ENCODE results near the gene DARS1.
A peak's percentile ranks its signal among the peaks of the same experiment; 100 is the strongest.

The DARS1 gene

GRCh38 chr2:135914485-135914884 lies 70.9 kb downstream of the DARS1 start:
- ATAC-seq: no peak
- TF ChIP-seq ESRRG (CRISPR knock-in tag; IDR thresholded peaks at IDR 0.05): no peak
- no peak for TF ChIP-seq RARB (CRISPR knock-in tag; IDR thresholded peaks at IDR 0.05)

DNA sequence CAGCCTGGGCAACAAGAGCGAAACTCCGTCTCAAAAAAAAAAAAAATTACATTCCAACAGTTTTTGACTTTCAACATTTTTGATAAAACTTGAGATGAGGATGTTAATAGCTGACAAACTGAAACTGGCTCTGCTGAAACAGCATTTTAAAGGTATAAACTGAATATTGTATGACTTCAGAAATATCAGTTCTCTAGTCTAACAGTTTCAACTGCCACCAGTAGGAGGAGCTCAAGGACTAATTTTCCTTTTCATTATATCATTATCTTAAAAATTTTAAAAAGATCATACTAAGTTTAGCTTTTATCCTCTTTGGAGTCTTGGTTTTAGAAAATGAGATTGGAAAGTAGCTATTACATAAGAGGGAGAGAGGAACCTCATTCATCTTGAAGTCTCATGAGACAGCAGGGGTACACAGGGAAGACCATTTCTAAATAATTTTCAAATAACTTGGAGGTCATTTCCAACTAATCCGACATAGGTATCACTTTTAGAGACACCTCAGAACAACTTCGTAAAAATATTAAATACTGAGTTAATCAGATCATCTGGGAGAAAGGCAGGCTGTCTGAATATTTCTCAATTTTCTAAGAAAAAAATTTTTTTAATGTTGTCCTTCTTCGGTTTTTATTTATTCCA lies 71.6 kb downstream of the DARS1 start:
- ATAC-seq: peak; percentile 70

GRCh38 chr2:135909976-135910375 lies 75.5 kb downstream of the DARS1 start:
- peak; percentile 57 for ATAC-seq
- TF ChIP-seq, protein P1, sequence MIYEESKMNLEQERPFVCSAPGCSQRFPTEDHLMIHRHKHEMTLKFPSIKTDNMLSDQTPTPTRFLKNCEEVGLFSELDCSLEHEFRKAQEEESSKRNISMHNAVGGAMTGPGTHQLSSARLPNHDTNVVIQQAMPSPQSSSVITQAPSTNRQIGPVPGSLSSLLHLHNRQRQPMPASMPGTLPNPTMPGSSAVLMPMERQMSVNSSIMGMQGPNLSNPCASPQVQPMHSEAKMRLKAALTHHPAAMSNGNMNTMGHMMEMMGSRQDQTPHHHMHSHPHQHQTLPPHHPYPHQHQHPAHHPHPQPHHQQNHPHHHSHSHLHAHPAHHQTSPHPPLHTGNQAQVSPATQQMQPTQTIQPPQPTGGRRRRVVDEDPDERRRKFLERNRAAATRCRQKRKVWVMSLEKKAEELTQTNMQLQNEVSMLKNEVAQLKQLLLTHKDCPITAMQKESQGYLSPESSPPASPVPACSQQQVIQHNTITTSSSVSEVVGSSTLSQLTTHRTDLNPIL (CRISPR knock-in tag; IDR thresholded peaks at IDR 0.05; ENCODE audit: low read depth): no peak
- TF ChIP-seq GLIS3 (CRISPR knock-in tag; IDR thresholded peaks at IDR 0.05) (no peak), ZNF8 (CRISPR knock-in tag; IDR thresholded peaks at IDR 0.05) (no peak), ZNF70 (CRISPR knock-in tag; IDR thresholded peaks at IDR 0.05) (no peak), ZFP30 (CRISPR knock-in tag; IDR thresholded peaks at IDR 0.05) (no peak), POU6F1 (CRISPR knock-in tag; IDR thresholded peaks at IDR 0.05; ENCODE audit: borderline replicate concordance, low read depth) (no peak), BACH2 (CRISPR knock-in tag; IDR thresholded peaks at IDR 0.05; ENCODE audit: borderline replicate concordance) (no peak), RARB (CRISPR knock-in tag; IDR thresholded peaks at IDR 0.05) (no peak), ISL1 (CRISPR knock-in tag; IDR thresholded peaks at IDR 0.05) (no peak), ZFP3 (CRISPR knock-in tag; IDR thresholded peaks at IDR 0.05) (no peak), PPARA (CRISPR knock-in tag; IDR thresholded peaks at IDR 0.05; ENCODE audit: borderline replicate concordance) (no peak), ZC3H10 (CRISPR knock-in tag; IDR thresholded peaks at IDR 0.05) (no peak), CSDC2 (CRISPR knock-in tag; IDR thresholded peaks at IDR 0.05) (no peak), ESRRG (CRISPR knock-in tag; IDR thresholded peaks at IDR 0.05) (no peak), TSHZ2 (CRISPR knock-in tag; IDR thresholded peaks at IDR 0.05) (no peak)
- TF ChIP-seq, protein P2, sequence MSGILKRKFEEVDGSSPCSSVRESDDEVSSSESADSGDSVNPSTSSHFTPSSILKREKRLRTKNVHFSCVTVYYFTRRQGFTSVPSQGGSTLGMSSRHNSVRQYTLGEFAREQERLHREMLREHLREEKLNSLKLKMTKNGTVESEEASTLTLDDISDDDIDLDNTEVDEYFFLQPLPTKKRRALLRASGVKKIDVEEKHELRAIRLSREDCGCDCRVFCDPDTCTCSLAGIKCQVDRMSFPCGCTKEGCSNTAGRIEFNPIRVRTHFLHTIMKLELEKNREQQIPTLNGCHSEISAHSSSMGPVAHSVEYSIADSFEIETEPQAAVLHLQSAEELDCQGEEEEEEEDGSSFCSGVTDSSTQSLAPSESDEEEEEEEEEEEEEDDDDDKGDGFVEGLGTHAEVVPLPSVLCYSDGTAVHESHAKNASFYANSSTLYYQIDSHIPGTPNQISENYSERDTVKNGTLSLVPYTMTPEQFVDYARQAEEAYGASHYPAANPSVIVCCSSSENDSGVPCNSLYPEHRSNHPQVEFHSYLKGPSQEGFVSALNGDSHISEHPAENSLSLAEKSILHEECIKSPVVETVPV (CRISPR knock-in tag; IDR thresholded peaks at IDR 0.05): no peak
- TF ChIP-seq, protein P3, sequence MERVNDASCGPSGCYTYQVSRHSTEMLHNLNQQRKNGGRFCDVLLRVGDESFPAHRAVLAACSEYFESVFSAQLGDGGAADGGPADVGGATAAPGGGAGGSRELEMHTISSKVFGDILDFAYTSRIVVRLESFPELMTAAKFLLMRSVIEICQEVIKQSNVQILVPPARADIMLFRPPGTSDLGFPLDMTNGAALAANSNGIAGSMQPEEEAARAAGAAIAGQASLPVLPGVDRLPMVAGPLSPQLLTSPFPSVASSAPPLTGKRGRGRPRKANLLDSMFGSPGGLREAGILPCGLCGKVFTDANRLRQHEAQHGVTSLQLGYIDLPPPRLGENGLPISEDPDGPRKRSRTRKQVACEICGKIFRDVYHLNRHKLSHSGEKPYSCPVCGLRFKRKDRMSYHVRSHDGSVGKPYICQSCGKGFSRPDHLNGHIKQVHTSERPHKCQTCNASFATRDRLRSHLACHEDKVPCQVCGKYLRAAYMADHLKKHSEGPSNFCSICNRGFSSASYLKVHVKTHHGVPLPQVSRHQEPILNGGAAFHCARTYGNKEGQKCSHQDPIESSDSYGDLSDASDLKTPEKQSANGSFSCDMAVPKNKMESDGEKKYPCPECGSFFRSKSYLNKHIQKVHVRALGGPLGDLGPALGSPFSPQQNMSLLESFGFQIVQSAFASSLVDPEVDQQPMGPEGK (CRISPR knock-in tag; IDR thresholded peaks at IDR 0.05; ENCODE audit: borderline replicate concordance): no peak

More for the DNA sequence above, 71.6 kb downstream of the DARS1 start:
- TF ChIP-seq TOX (CRISPR knock-in tag; IDR thresholded peaks at IDR 0.05; ENCODE audit: borderline replicate concordance) (no peak), ZNF565 (CRISPR knock-in tag; conservative IDR thresholded peaks at IDR 0.05; ENCODE audit: low read depth) (no peak)

DNA sequence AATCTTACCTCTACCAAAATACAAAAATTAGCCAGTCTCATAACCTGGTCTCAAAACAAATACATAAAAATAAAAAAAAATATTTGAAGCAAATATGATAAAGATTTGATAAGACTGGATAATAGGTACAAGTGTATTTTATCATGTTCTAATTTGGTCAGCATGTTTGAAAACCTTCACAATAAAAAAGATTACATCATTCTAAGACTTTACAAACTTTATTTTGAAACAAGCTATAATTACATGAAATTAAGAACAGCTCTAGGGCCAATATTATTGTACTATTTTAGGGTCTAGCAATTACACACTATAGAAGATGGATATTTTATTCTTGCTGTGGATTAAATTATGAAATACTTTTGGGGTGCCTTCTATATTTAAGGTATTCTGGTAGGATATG lies 79.7 kb downstream of the DARS1 start:
- no peak for ATAC-seq
- TF ChIP-seq, protein P2 (CRISPR knock-in tag; IDR thresholded peaks at IDR 0.05): no peak
- TF ChIP-seq ESRRG (CRISPR knock-in tag; IDR thresholded peaks at IDR 0.05) (no peak), CSDC2 (CRISPR knock-in tag; IDR thresholded peaks at IDR 0.05) (no peak), ISL1 (CRISPR knock-in tag; IDR thresholded peaks at IDR 0.05) (no peak), SNAI2 (CRISPR knock-in tag; IDR thresholded peaks at IDR 0.05) (no peak), PPARA (CRISPR knock-in tag; IDR thresholded peaks at IDR 0.05; ENCODE audit: borderline replicate concordance) (no peak), ZNF70 (CRISPR knock-in tag; IDR thresholded peaks at IDR 0.05) (no peak), GLIS3 (CRISPR knock-in tag; IDR thresholded peaks at IDR 0.05) (no peak), ZFP3 (CRISPR knock-in tag; IDR thresholded peaks at IDR 0.05) (no peak), TCF4 (CRISPR knock-in tag; IDR thresholded peaks at IDR 0.05; ENCODE audit: borderline replicate concordance) (no peak), TOX (CRISPR knock-in tag; IDR thresholded peaks at IDR 0.05; ENCODE audit: borderline replicate concordance) (no peak)
- TF ChIP-seq, protein P3 (CRISPR knock-in tag; IDR thresholded peaks at IDR 0.05; ENCODE audit: borderline replicate concordance): no peak
- TF ChIP-seq, protein P1 (CRISPR knock-in tag; IDR thresholded peaks at IDR 0.05; ENCODE audit: low read depth): no peak
